IMR-90 (cell line): ENCODE data around the gene CARNS1. TPM values are rescaled to one million over a fixed set of nuclear protein-coding genes. Genes with fewer than 3 reads are reported as not detected.

Source experiments
- ATAC-seq: fragments of 200-7000 bp; cut with Tn5 transposase; 2 replicates; pipeline ENCODE4 v1.9.1; 2020; ENCODE audit warnings: low read depth, mild to moderate bottlenecking, moderate library complexity
- BruUV-seq: library from RNA; stranded (reverse); fragments of 400-500 nt; replicated peaks from 2 replicates; lab custom pipeline; 2021; lab: Mats Ljungman, UMichigan
- CTCF ChIA-PET: fragments of 300-600 bp; formaldehyde crosslinking; extraction: SDS; loops from one replicate; lab custom pipeline; 2021; ENCODE audit warnings: antibody characterized with exemption; lab: Yijun Ruan, JAX
- POLR2A ChIA-PET: fragments of 300-600 bp; sonication (Branson Sonifier 250); formaldehyde crosslinking; loops from one replicate; lab custom pipeline; 2022; ENCODE audit warnings: antibody characterized with exemption; ENCODE audit not compliant: unreplicated experiment; lab: Charles Lee
- DNase-seq: peaks from one replicate; pipeline ENCODE4 v3.0.0; 2013
- H2AFZ ChIP-seq: replicated peaks from 2 replicates; pipeline ENCODE3; 2013; ENCODE audit warnings: low read length, mild to moderate bottlenecking; ENCODE audit not compliant: poor library complexity
- H2AK5ac ChIP-seq: 2 replicates; pipeline ENCODE4 v1.6.1; 2013; ENCODE audit warnings: low read depth, low read length, inconsistent platforms
- H2AK9ac ChIP-seq: replicated peaks from 2 replicates; pipeline ENCODE3; 2013; ENCODE audit warnings: mild to moderate bottlenecking, low read depth, low read length, moderate library complexity; ENCODE audit not compliant: poor library complexity
- H2BK120ac ChIP-seq: 2 replicates; pipeline ENCODE4 v1.6.1; 2013; ENCODE audit warnings: low read depth, low read length, inconsistent platforms
- H2BK15ac ChIP-seq: 3 replicates; pipeline ENCODE4 v1.6.1; 2013; ENCODE audit warnings: low read depth, low read length, inconsistent platforms
- H2BK20ac ChIP-seq: 2 replicates; pipeline ENCODE4 v1.6.1; 2013; ENCODE audit warnings: low read depth, mild to moderate bottlenecking, inconsistent platforms, low read length, moderate library complexity
- H2BK5ac ChIP-seq: 2 replicates; pipeline ENCODE4 v1.6.1; 2013; ENCODE audit warnings: mild to moderate bottlenecking, low read depth, low read length, inconsistent platforms; ENCODE audit not compliant: poor library complexity, severe bottlenecking
- H3K14ac ChIP-seq: replicated peaks from 2 replicates; pipeline ENCODE4 v1.6.1; 2013; ENCODE audit warnings: low read depth, low read length, inconsistent platforms
- H3K18ac ChIP-seq: 2 replicates; pipeline ENCODE4 v1.6.1; 2013; ENCODE audit warnings: low read depth, low read length, control low read depth
- H3K23ac ChIP-seq: 2 replicates; pipeline ENCODE4 v1.6.1; 2013; ENCODE audit warnings: low read depth, low read length, inconsistent platforms
- H3K27ac ChIP-seq: 2 replicates; pipeline ENCODE4 v1.5.1; 2013; ENCODE audit warnings: mild to moderate bottlenecking, control low read depth, low read length; ENCODE audit not compliant: insufficient read depth
- H3K27me3 ChIP-seq: 2 replicates; pipeline ENCODE4 v1.6.1; 2013; ENCODE audit warnings: low read length; ENCODE audit not compliant: control insufficient read depth, insufficient read depth
- H3K36me3 ChIP-seq: 2 replicates; pipeline ENCODE4 v1.6.1; 2013; ENCODE audit warnings: low read length, mixed read lengths; ENCODE audit not compliant: control insufficient read depth, insufficient read depth
- H3K4ac ChIP-seq: 2 replicates; pipeline ENCODE4 v1.6.1; 2013; ENCODE audit warnings: low read depth, low read length, inconsistent platforms
- H3K4me1 ChIP-seq: 2 replicates; pipeline ENCODE4 v1.6.1; 2013; ENCODE audit warnings: low read length, mixed read lengths; ENCODE audit not compliant: control insufficient read depth, insufficient read depth
- H3K4me2 ChIP-seq: 2 replicates; pipeline ENCODE4 v1.6.1; 2013; ENCODE audit warnings: low read depth, mild to moderate bottlenecking, control low read depth, low read length, moderate library complexity
- H3K4me3 ChIP-seq: 2 replicates; pipeline ENCODE4 v1.5.1; 2013; ENCODE audit warnings: low read depth, mild to moderate bottlenecking, control low read depth, low read length, moderate library complexity; ENCODE audit not compliant: insufficient read depth
- H3K56ac ChIP-seq: 2 replicates; pipeline ENCODE4 v1.6.1; 2013; ENCODE audit warnings: low read length, inconsistent platforms; ENCODE audit not compliant: insufficient read depth; ENCODE audit errors: extremely low read depth
- H3K79me1 ChIP-seq, 2 experiments: 2 replicates each; pipeline ENCODE4 v1.6.1; 2013; ENCODE audit warnings: low read length in 2 of 2, inconsistent platforms in 1 of 2, low read depth in 1 of 2
- H3K9ac ChIP-seq: 2 replicates; pipeline ENCODE4 v1.6.1; 2013; ENCODE audit warnings: low read depth, low read length, control low read depth
- H3K9me1 ChIP-seq: 2 replicates; pipeline ENCODE4 v1.6.1; 2013; ENCODE audit warnings: low read length, inconsistent platforms; ENCODE audit not compliant: insufficient read depth
- H3K9me3 ChIP-seq: 2 replicates; pipeline ENCODE4 v1.6.1; 2013; ENCODE audit warnings: low read length; ENCODE audit not compliant: control insufficient read depth, insufficient read depth
- H4K20me1 ChIP-seq: 2 replicates; pipeline ENCODE4 v1.6.1; 2013; ENCODE audit warnings: low read length, inconsistent platforms; ENCODE audit not compliant: insufficient read depth
- H4K5ac ChIP-seq: 2 replicates; pipeline ENCODE4 v1.6.1; 2013; ENCODE audit warnings: mild to moderate bottlenecking, low read depth, low read length, control low read depth
- H4K8ac ChIP-seq, 2 experiments: 2 replicates each; pipeline ENCODE4 v1.6.1; 2013; ENCODE audit warnings: low read depth in 2 of 2, low read length in 2 of 2, control low read depth in 1 of 2, inconsistent platforms in 1 of 2
- H4K91ac ChIP-seq: 2 replicates; pipeline ENCODE4 v1.6.1; 2013; ENCODE audit warnings: low read depth, low read length, inconsistent platforms; ENCODE audit not compliant: insufficient read depth
- CEBPB ChIP-seq: IDR thresholded peaks from 2 replicates; pipeline ENCODE4 v1.6.1; 2012; ENCODE audit warnings: low read depth, low read length, improper control_type of control experiment
- CHD1 ChIP-seq: IDR thresholded peaks from 2 replicates; pipeline ENCODE4 v1.6.1; 2012; ENCODE audit warnings: low read depth, low read length, improper control_type of control experiment
- FOS ChIP-seq: fragments of 150-350 bp; IDR thresholded peaks from 2 replicates; pipeline ENCODE4 v1.6.1; 2016; ENCODE audit warnings: low read depth, low read length
- MAFK ChIP-seq: IDR thresholded peaks from 2 replicates; pipeline ENCODE4 v1.6.1; 2012; ENCODE audit warnings: low read depth, low read length, improper control_type of control experiment
- MAZ ChIP-seq: IDR thresholded peaks from 2 replicates; pipeline ENCODE4 v1.6.1; 2012; ENCODE audit warnings: low read depth, mild to moderate bottlenecking, low read length, improper control_type of control experiment, moderate library complexity, borderline replicate concordance
- MXI1 ChIP-seq: IDR thresholded peaks from 2 replicates; pipeline ENCODE4 v1.6.1; 2012; ENCODE audit warnings: low read depth, mild to moderate bottlenecking, low read length, moderate library complexity, borderline replicate concordance
- NFE2L2 ChIP-seq: fragments of 150-350 bp; IDR thresholded peaks from 2 replicates; pipeline ENCODE4 v1.6.1; 2016; ENCODE audit warnings: low read depth, mild to moderate bottlenecking, low read length
- POLR2A ChIP-seq: IDR thresholded peaks from 2 replicates; pipeline ENCODE4 v1.6.1; 2012; ENCODE audit warnings: mild to moderate bottlenecking, low read depth, low read length
- RAD21 ChIP-seq: IDR thresholded peaks from 2 replicates; pipeline ENCODE4 v1.6.1; 2012; ENCODE audit warnings: low read length, improper control_type of control experiment
- RCOR1 ChIP-seq: IDR thresholded peaks from 2 replicates; pipeline ENCODE4 v1.6.1; 2012; ENCODE audit warnings: mild to moderate bottlenecking, low read length, improper control_type of control experiment; ENCODE audit not compliant: insufficient replicate concordance
- RFX5 ChIP-seq: IDR thresholded peaks from 2 replicates; pipeline ENCODE4 v1.8.0; 2012; ENCODE audit warnings: low read depth, mild to moderate bottlenecking, low read length, moderate library complexity
- SMC3 ChIP-seq: fragments of 150-350 bp; IDR thresholded peaks from 2 replicates; pipeline ENCODE4 v1.6.1; 2016; ENCODE audit warnings: low read depth, mild to moderate bottlenecking, antibody characterized with exemption, low read length, moderate library complexity
- WGBS, 2 experiments: methylation state at CpG; one replicate each; pipeline versions ENCODE4 v1.1.5 to v1.1.7; 2013; ENCODE audit warnings: missing lambda C conversion rate in 2 of 2; ENCODE audit not compliant: insufficient read length in 1 of 2; ENCODE audit errors: extremely low coverage in 2 of 2; 5-methylcytosine and 5-hydroxymethylcytosine counted together
- dilution Hi-C: fragments of 300-500 bp; cut with HindIII; formaldehyde crosslinking; loops from one replicate; pipeline ENCODE4 v1.14.3; 2018; ENCODE audit warnings: low sequenced_read_pairs; ENCODE audit not compliant: unreplicated experiment
- in situ Hi-C: fragments of 300-500 bp; cut with MboI; formaldehyde crosslinking; loops from 3 replicates; pipeline ENCODE4 v1.14.3; 2019; ENCODE audit warnings: low sequenced_read_pairs, inconsistent platforms, mixed read lengths
- intact Hi-C: fragments of 100-400 bp; cut with micrococcal nuclease; formaldehyde crosslinking; loops from 2 replicates; pipeline ENCODE4 v1.10.0; 2022
- polyA plus RNA-seq, 3 experiments: library from polyadenylated mRNA; depleted of rRNA; stranded (reverse); fragments of >200 nt; gene quantifications; 2 replicates each; pipeline ENCODE4 v1.2.3, GENCODE V29; 2012; ENCODE audit warnings: low replicate concordance in 1 of 3
- total RNA-seq: library from RNA; depleted of rRNA; stranded (reverse); fragments of >200 nt; gene quantifications from 2 replicates; pipeline ENCODE4 v1.2.3, GENCODE V29; 2012
- TF ChIP-seq, protein P1 (sequence below): conservative IDR thresholded peaks from 2 replicates; pipeline ENCODE4 v1.5.1; 2012; ENCODE audit warnings: mild to moderate bottlenecking, low read depth, low read length, improper control_type of control experiment
- TF ChIP-seq, protein P2 (sequence below): fragments of 150-350 bp; IDR thresholded peaks from 2 replicates; pipeline ENCODE4 v1.6.1; 2017; ENCODE audit warnings: mild to moderate bottlenecking, antibody characterized with exemption, low read length, low read depth
- TF ChIP-seq, protein P3 (sequence below): fragments of 150-350 bp; IDR thresholded peaks from 2 replicates; pipeline ENCODE4 v1.6.1; 2016; ENCODE audit warnings: low read depth, mild to moderate bottlenecking, low read length, moderate library complexity, borderline replicate concordance

The CARNS1 gene
- total and polyA plus RNA-seq, 2 of the 4 experiments (the other 2 are of a cell fraction): under 0.01 to 0.32 TPM

DNA sequence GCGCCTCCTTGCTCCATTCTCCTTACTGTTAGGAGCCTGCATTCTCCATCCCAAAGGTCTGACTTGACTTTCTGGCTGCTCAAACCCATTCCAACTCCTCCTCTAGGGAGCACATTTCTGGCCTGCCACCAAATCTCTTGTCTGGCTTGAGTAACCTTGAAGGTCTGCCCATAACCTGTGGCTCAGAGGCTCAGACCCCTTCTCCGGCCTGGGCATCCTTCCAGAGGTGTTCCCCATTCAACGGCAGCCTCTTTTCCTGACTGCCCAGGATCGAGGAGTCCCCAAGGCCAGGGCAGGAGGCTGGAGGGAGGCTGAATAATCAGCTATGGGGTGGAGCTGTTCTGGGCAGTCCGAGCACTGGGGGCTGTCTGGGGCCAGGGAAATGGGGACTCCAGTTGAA lies 21.5 kb upstream of the CARNS1 start:
- peaks cover 29% of the 10 kb centered on the region for H3K36me3 ChIP-seq
- no peak overlapping the region for H3K14ac ChIP-seq
- CTCF ChIA-PET: interaction anchor here (0.6 to 1.1 kb wide), 2 partner anchors 11 to 13 kb away, joined by 4 to 6 read pairs; no protein-coding TSS in a partner anchor
- WGBS, 2 experiments: 72% methylated on average over 2 of the region's 5 CpGs; no CpG with 5 or more reads in 1 of the 2 experiments
- BruUV-seq: no TSS peak
- H2AK9ac ChIP-seq: no peak overlapping the region
- H3K9me1 ChIP-seq: no peaks in the 10 kb centered on the region; the same call in 1 of the 2 replicates
- H4K8ac ChIP-seq: no peak overlapping the region
- H2BK15ac ChIP-seq: no peak overlapping the region
- intact Hi-C loops: no loop called here
- H3K9ac ChIP-seq: no peak overlapping the region
- H3K27ac ChIP-seq: no peak overlapping the region
- no peak overlapping the region for H3K56ac ChIP-seq
- H4K5ac ChIP-seq: no peak overlapping the region
- no peak for TF ChIP-seq MXI1
- no peak for TF ChIP-seq MAZ
- TF ChIP-seq, protein P1, sequence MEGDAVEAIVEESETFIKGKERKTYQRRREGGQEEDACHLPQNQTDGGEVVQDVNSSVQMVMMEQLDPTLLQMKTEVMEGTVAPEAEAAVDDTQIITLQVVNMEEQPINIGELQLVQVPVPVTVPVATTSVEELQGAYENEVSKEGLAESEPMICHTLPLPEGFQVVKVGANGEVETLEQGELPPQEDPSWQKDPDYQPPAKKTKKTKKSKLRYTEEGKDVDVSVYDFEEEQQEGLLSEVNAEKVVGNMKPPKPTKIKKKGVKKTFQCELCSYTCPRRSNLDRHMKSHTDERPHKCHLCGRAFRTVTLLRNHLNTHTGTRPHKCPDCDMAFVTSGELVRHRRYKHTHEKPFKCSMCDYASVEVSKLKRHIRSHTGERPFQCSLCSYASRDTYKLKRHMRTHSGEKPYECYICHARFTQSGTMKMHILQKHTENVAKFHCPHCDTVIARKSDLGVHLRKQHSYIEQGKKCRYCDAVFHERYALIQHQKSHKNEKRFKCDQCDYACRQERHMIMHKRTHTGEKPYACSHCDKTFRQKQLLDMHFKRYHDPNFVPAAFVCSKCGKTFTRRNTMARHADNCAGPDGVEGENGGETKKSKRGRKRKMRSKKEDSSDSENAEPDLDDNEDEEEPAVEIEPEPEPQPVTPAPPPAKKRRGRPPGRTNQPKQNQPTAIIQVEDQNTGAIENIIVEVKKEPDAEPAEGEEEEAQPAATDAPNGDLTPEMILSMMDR: no peak
- no peak for TF ChIP-seq FOS
- no peak for TF ChIP-seq RCOR1
- TF ChIP-seq, protein P2, sequence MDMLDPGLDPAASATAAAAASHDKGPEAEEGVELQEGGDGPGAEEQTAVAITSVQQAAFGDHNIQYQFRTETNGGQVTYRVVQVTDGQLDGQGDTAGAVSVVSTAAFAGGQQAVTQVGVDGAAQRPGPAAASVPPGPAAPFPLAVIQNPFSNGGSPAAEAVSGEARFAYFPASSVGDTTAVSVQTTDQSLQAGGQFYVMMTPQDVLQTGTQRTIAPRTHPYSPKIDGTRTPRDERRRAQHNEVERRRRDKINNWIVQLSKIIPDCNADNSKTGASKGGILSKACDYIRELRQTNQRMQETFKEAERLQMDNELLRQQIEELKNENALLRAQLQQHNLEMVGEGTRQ: no peak
- TF ChIP-seq NFE2L2: no peak
- TF ChIP-seq POLR2A: no peak
- TF ChIP-seq, protein P3, sequence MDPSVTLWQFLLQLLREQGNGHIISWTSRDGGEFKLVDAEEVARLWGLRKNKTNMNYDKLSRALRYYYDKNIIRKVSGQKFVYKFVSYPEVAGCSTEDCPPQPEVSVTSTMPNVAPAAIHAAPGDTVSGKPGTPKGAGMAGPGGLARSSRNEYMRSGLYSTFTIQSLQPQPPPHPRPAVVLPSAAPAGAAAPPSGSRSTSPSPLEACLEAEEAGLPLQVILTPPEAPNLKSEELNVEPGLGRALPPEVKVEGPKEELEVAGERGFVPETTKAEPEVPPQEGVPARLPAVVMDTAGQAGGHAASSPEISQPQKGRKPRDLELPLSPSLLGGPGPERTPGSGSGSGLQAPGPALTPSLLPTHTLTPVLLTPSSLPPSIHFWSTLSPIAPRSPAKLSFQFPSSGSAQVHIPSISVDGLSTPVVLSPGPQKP: no peak
- no peak for TF ChIP-seq MAFK
- no peak for TF ChIP-seq CEBPB
- no peak for TF ChIP-seq SMC3
- no peak for TF ChIP-seq CHD1
- TF ChIP-seq RFX5: no peak
- no peak for TF ChIP-seq RAD21
- POLR2A ChIA-PET: no interaction called here
- no peak overlapping the region for H4K91ac ChIP-seq
- in situ Hi-C loops: no loop called here
- H2AK5ac ChIP-seq: no peak overlapping the region
- H3K23ac ChIP-seq: no peak overlapping the region
- H2BK120ac ChIP-seq: no peak overlapping the region
- H3K79me1 ChIP-seq: peaks cover 15 to 44% of the 10 kb centered on the region in 2 experiments; a peak in 3 of 4 replicates
- peaks cover 3% of the 10 kb centered on the region for H3K4me1 ChIP-seq
- dilution Hi-C loops: no loop called here
- no peak overlapping the region for H3K18ac ChIP-seq
- ATAC-seq (no peak), DNase-seq (no peak)
- H3K4ac ChIP-seq: no peak overlapping the region
- H2BK20ac ChIP-seq: no peak overlapping the region
- no peaks in the 10 kb centered on the region for H3K27me3 ChIP-seq
- peaks cover 15% of the 10 kb centered on the region for H4K20me1 ChIP-seq
- no peak overlapping the region for H3K4me2 ChIP-seq
- H3K4me3 ChIP-seq: no peak overlapping the region
- no peaks in the 10 kb centered on the region for H3K9me3 ChIP-seq
- no peak overlapping the region for H2BK5ac ChIP-seq
- no peak overlapping the region for H2AFZ ChIP-seq
